HEK293T (cell line): ENCODE results near the gene MGAT4B.

Source experiments
- BHLHE40 ChIP-seq: fragments of 450-650 bp; IDR thresholded peaks from 2 replicates; pipeline ENCODE4 v1.6.1; 2016; ENCODE audit warnings: mild to moderate bottlenecking, moderate library complexity, borderline replicate concordance
- CTBP1 ChIP-seq: fragments of 450-650 bp; IDR thresholded peaks from 2 replicates; pipeline ENCODE4 v1.6.1; 2016; ENCODE audit warnings: borderline replicate concordance
- FOXA1 ChIP-seq: fragments of 450-650 bp; IDR thresholded peaks from 2 replicates; pipeline ENCODE4 v1.6.1; 2016; ENCODE audit warnings: mild to moderate bottlenecking
- FOXK2 ChIP-seq: fragments of 450-650 bp; IDR thresholded peaks from 2 replicates; pipeline ENCODE4 v1.6.1; 2016; ENCODE audit warnings: mild to moderate bottlenecking
- FOXM1 ChIP-seq: fragments of 450-650 bp; IDR thresholded peaks from 2 replicates; pipeline ENCODE4 v1.6.1; 2017; ENCODE audit warnings: mild to moderate bottlenecking, borderline replicate concordance
- HDGF ChIP-seq: fragments of 450-650 bp; IDR thresholded peaks from 2 replicates; pipeline ENCODE4 v1.6.1; 2017; ENCODE audit warnings: antibody characterized with exemption, borderline replicate concordance
- L3MBTL2 ChIP-seq: fragments of 450-650 bp; conservative IDR thresholded peaks from 2 replicates; pipeline ENCODE4 v1.6.1; 2016; ENCODE audit warnings: mild to moderate bottlenecking
- SP1 ChIP-seq: fragments of 450-650 bp; IDR thresholded peaks from 2 replicates; pipeline ENCODE4 v1.6.1; 2017
- SUZ12 ChIP-seq: fragments of 450-650 bp; IDR thresholded peaks from 2 replicates; pipeline ENCODE4 v1.6.1; 2016; ENCODE audit warnings: mild to moderate bottlenecking
- ZNF384 ChIP-seq: fragments of 450-650 bp; IDR thresholded peaks from 2 replicates; pipeline ENCODE4 v1.6.1; 2016
- TF ChIP-seq, protein P1 (sequence below): fragments of 450-650 bp; IDR thresholded peaks from 2 replicates; pipeline ENCODE4 v1.6.1; 2016

GRCh38 chr5:179777909-179778308 lies 28.8 kb downstream of the MGAT4B start:
- TF ChIP-seq CTBP1 = no peak
- no peak for TF ChIP-seq FOXA1
- TF ChIP-seq BHLHE40 = no peak
- TF ChIP-seq FOXM1 = no peak
- no peak for TF ChIP-seq HDGF
- TF ChIP-seq SP1 = no peak
- TF ChIP-seq SUZ12 = no peak
- no peak for TF ChIP-seq L3MBTL2
- no peak for TF ChIP-seq ZNF384
- no peak for TF ChIP-seq FOXK2
- TF ChIP-seq, protein P1, sequence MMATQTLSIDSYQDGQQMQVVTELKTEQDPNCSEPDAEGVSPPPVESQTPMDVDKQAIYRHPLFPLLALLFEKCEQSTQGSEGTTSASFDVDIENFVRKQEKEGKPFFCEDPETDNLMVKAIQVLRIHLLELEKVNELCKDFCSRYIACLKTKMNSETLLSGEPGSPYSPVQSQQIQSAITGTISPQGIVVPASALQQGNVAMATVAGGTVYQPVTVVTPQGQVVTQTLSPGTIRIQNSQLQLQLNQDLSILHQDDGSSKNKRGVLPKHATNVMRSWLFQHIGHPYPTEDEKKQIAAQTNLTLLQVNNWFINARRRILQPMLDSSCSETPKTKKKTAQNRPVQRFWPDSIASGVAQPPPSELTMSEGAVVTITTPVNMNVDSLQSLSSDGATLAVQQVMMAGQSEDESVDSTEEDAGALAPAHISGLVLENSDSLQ = no peak
